ENCODE results near the gene NRDC. TPM values are rescaled to one million over a fixed set of nuclear protein-coding genes. Genes with fewer than 3 reads are reported as not detected.

NRDC gene
- total RNA-seq, 4 donors from 2014 or later = 66.3 to 106 (median 92.7) TPM

DNA sequence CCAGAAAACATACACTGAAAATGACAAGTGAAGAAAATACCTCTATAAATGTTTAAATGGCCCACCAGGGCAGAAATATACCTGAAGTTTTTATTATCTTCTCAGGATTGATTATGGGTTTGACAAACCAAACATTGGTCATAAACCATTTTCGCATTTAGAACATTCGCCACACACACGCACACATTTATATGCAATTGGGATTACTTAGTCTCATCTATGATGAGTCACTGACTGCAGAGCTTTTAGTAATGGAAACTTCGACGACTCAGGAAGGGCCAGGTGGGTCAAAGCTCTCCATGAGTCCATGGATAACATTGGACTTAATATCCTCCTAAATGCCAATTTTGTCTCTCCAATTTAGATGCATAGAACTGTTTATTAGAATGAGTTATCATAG, 16.9 kb downstream of the NRDC start:
- 94 to 97% methylated on average over 5 of the region's 5 CpGs for WGBS, 2 donors
- H3K36me3 ChIP-seq = no peaks in the 10 kb centered on the region
- no peak for DNase-seq (ENCODE audit: low spot score in 2 of 2)
- peaks cover 0 to 7% (median 0%) of the 10 kb centered on the region in 4 donors for H3K4me1 ChIP-seq
- H3K27me3 ChIP-seq = no peaks in the 10 kb centered on the region
- TF ChIP-seq, protein P1, sequence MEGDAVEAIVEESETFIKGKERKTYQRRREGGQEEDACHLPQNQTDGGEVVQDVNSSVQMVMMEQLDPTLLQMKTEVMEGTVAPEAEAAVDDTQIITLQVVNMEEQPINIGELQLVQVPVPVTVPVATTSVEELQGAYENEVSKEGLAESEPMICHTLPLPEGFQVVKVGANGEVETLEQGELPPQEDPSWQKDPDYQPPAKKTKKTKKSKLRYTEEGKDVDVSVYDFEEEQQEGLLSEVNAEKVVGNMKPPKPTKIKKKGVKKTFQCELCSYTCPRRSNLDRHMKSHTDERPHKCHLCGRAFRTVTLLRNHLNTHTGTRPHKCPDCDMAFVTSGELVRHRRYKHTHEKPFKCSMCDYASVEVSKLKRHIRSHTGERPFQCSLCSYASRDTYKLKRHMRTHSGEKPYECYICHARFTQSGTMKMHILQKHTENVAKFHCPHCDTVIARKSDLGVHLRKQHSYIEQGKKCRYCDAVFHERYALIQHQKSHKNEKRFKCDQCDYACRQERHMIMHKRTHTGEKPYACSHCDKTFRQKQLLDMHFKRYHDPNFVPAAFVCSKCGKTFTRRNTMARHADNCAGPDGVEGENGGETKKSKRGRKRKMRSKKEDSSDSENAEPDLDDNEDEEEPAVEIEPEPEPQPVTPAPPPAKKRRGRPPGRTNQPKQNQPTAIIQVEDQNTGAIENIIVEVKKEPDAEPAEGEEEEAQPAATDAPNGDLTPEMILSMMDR (IDR thresholded peaks at IDR 0.05) = no peak
- no peak for TF ChIP-seq POLR2A (IDR thresholded peaks at IDR 0.05)
- TF ChIP-seq EP300 (IDR thresholded peaks at IDR 0.05) = no peak
- no peak overlapping the region for H3K27ac ChIP-seq
- H3K4me3 ChIP-seq = no peak overlapping the region
- H3K9me3 ChIP-seq = no peaks in the 10 kb centered on the region

DNA sequence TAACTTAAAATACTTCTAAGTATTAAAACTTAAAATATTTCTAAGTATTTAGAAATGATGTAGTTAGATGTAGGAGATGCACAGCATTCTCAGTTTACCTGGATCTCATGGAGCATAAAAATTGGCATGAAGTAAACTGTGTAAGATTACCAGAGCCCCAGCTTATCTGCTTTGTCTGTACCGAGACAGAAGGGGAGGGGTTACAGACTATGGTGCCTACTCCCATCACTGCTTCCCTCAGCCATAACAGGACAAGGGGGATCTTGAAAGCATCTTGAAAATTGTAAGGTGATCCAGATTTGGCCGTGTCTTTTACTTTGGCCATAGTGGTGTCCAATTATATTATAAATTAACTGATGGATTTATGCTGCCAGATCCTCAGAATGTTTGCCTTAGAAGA, 18.8 kb downstream of the NRDC start:
- no peak for DNase-seq (ENCODE audit: low spot score in 2 of 2)
- no peaks in the 10 kb centered on the region for H3K27me3 ChIP-seq
- H3K27ac ChIP-seq = no peak overlapping the region
- WGBS, 2 donors = 81 to 82% methylated on average over 2 of the region's 2 CpGs
- H3K4me3 ChIP-seq = no peak overlapping the region
- no peak for TF ChIP-seq EP300 (IDR thresholded peaks at IDR 0.05)
- no peak for TF ChIP-seq POLR2A (IDR thresholded peaks at IDR 0.05)
- TF ChIP-seq, protein P1 (IDR thresholded peaks at IDR 0.05) = no peak
- peaks cover 0 to 7% (median 0%) of the 10 kb centered on the region in 4 donors for H3K4me1 ChIP-seq
- peaks cover 0 to 5% (median 0%) of the 10 kb centered on the region in 3 donors for H3K36me3 ChIP-seq
- H3K9me3 ChIP-seq = no peaks in the 10 kb centered on the region

DNA sequence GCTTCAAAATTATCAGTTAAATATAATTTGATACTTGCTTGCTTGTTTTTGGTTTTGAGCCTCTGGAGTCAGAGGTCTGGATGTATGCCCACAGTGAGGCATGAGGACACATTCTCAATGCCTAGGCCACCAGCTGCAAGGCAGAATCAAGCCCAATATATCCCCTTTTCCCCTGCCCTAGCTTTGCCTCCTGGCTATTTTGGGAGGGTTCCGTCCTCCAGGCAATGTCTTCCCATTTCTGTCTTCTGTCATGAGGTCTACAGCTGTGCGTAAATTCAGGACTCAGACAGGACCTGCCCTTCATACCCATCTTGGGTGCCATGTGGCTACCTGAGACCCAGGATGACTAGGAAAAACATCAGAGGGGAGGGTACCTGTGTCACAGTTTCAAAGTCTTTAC, 19.2 kb downstream of the NRDC start:
- H3K27ac ChIP-seq = no peak overlapping the region
- peaks cover 0 to 7% (median 0%) of the 10 kb centered on the region in 4 donors for H3K4me1 ChIP-seq
- peaks cover 0 to 9% (median 0%) of the 10 kb centered on the region in 3 donors for H3K36me3 ChIP-seq
- no peaks in the 10 kb centered on the region for H3K9me3 ChIP-seq
- TF ChIP-seq POLR2A (IDR thresholded peaks at IDR 0.05) = no peak
- no peak for TF ChIP-seq EP300 (IDR thresholded peaks at IDR 0.05)
- TF ChIP-seq, protein P1 (IDR thresholded peaks at IDR 0.05) = no peak
- no peaks in the 10 kb centered on the region for H3K27me3 ChIP-seq
- 94 to 97% methylated on average over 2 of the region's 2 CpGs for WGBS, 2 donors
- H3K4me3 ChIP-seq = no peak overlapping the region
- no peak for DNase-seq (ENCODE audit: low spot score in 2 of 2)

DNA sequence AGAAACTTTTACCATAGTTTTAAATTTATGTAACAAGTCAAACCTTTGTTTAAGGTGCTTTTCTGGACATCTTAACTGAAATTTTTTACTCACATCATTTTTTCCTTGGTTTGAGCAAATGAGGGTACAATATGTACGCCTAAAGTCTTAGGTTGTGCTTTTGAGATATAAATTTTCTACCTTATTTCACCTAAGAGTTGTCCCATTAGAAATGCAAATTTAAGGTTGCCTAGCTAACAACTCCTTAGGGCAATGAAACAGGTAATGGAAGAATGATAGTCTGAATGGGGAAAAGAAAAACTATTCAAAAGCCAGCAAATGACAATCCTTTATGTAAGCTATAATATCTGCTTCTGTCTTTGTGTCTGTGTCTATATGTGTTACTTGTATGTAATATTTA, 19.6 kb downstream of the NRDC start:
- H3K27ac ChIP-seq = no peak overlapping the region
- no peaks in the 10 kb centered on the region for H3K9me3 ChIP-seq
- WGBS, 2 donors = 69 to 80% methylated on average over 1 of the region's 1 CpG
- H3K4me3 ChIP-seq = no peak overlapping the region
- peaks cover 0 to 13% (median 0%) of the 10 kb centered on the region in 3 donors for H3K36me3 ChIP-seq
- peaks cover 0 to 7% (median 0%) of the 10 kb centered on the region in 4 donors for H3K4me1 ChIP-seq
- H3K27me3 ChIP-seq = no peaks in the 10 kb centered on the region
- no peak for DNase-seq (ENCODE audit: low spot score in 2 of 2)
- TF ChIP-seq POLR2A (IDR thresholded peaks at IDR 0.05) (no peak), EP300 (IDR thresholded peaks at IDR 0.05) (no peak)
- TF ChIP-seq, protein P1 (IDR thresholded peaks at IDR 0.05) = no peak

DNA sequence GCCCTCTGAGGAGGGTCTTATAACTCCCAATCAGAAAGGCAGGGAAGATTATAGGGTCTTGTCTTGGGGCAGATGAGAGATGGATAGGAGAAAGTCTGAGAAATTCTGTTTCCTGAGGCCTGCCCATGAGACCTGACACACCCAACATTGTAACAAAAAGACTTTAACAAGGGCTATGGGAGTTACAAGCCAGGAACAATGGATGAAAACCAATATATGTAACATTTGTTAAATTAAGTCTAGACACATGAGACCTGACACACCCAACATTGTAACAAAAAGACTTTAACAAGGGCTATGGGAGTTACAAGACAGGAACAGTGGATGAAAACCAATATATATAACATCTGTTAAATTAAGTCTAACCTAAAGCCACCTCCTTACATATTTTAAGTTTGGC, 21.8 kb downstream of the NRDC start:
- no peak overlapping the region for H3K4me3 ChIP-seq
- H3K9me3 ChIP-seq = no peaks in the 10 kb centered on the region
- H3K36me3 ChIP-seq = peaks cover 0 to 20% (median 0%) of the 10 kb centered on the region in 3 donors
- H3K27me3 ChIP-seq = no peaks in the 10 kb centered on the region
- H3K4me1 ChIP-seq = peaks cover 0 to 9% (median 0%) of the 10 kb centered on the region in 4 donors
- no peak overlapping the region for H3K27ac ChIP-seq
- no peak for DNase-seq (ENCODE audit: low spot score in 2 of 2)
- TF ChIP-seq, protein P1 (IDR thresholded peaks at IDR 0.05) = no peak
- TF ChIP-seq POLR2A (IDR thresholded peaks at IDR 0.05) = no peak
- TF ChIP-seq EP300 (IDR thresholded peaks at IDR 0.05) = no peak

Data from tibial nerve (tissue), 4 donors.